Inflammatory macrophage treated with lipopolysaccharide for 4 hours (primary cell): Measurements from ENCODE around the gene PHLDA3.

Experiments
- DNase-seq: peaks from one replicate; pipeline ENCODE4 v3.0.0-alpha.2; 2020

PHLDA3 gene

DNA sequence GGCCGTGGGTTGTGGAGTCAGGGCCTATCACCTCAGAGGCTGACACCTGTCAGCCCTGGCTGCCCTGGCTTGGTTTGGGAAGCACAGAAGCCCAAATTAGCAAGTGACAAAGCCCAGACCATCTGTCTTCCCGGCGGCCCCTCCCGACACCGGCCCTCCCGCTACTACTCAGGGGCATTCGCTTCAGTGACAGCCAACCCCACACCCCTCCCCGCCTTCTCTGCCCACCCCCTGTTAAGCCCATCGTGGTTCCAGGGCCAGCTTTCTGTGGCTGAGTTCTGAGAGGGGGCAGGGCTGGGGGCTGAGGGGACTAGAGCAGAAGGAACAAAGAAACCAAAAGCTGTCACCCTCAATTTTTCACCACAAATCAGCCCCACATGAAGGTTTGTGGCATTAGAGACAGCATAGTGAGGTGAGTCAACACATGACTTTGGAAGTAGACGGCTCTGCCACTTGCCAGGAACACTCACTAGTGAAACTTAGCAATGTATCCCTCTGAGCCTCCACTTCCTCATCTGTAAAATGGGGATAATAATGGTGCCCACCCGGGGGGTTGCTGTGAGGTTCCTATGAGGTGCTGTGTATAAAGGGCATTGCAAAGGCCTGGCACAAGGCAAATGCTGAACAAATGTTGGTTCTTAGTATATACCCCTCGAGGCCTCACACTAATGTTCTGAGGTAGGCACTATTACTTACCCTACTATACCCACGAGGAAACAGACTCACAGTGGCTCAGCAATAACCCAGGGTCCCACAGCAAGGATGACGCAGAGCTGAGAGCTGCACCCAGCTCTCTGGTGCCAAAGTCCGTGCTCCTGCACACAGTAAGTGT lies 42.3 kb downstream of the PHLDA3 start:
- DNase-seq = no peak

DNA sequence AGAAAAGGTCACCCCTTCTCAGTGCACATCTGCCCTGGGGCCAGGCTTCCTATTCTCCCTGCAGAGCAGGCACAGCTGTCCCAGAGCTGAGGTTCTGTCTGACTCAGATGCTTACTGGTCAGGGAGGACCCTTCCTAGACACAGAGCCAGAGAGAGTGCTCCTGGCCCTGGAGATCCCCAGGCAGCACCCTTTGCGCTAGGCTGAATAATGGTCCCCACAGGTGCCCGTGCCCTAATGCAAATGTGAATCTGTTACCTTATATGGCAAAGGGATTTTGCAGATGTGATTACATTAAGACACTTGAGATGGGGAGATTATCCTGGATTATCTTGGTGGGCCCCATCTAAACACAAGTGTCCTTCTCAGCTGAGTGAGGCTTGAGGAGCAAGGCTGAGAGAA lies 44.8 kb downstream of the PHLDA3 start:
- DNase-seq = no peak

DNA sequence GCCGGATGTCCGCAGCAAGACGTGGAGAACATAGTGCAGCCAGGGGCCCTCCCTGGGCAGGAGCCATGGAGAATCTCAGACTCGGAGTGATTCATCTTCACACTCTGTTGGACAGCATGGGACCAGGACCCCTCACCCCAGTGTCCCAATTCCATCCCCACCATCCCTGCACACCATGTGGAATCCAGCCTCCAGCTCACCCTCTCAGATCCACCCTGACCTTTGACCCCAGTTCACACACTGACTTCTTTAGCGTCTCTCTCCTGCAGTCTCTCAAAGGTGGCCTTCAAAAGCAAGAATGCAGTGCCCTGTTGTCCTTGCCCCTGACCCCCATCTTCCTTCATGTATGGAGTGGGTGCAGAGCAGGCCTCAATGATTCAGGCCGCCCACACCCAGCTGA lies 45.3 kb downstream of the PHLDA3 start:
- DNase-seq = no peak

DNA sequence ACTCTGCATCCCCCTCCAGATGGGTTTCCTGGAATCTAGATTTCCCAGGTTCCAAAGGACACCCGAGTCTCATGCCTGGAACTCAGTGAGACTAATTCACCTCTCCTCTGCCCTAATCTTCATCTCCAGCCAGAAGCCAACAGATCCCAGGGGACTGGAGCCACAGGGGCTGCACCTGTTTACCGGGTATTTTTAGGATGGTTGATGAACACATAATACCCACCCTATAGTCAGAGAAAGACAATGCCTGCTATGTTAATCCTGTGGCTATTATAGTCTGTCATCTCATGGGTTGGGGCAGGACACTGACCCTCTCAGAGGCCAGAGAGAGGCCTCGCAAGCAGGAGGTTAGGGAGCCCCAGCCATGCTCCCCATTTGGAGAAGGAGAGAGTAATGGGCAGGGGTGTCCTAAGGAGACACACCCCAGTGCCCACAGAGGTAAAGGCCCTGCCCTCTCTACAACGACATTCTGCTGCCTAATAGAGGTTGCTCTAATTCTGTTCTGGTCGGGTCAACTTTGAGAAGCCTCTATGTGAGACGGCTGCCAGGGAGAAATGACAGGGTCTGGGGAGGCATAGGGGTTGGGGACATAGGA lies 46.5 kb downstream of the PHLDA3 start:
- DNase-seq = no peak

DNA sequence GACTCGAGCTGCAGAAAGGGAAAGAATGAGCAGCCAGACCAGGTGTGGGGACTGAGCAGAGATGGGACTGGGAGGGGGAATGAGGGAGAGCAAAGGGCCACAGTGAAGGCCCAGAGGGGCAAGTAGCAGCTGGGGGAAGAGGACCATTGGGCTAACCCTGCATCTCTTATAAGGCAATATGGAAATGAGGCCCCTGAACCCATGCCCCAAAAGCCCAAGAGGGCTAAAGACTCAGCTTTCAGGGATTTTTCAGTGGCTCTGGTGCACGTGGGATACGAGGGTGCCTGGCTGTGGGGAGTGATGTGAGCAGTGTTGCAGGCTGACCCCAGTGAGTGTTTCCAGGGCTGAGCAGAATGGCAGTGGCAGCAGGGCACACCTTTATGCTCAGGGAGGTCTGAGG lies 47.0 kb downstream of the PHLDA3 start:
- DNase-seq = no peak

DNA sequence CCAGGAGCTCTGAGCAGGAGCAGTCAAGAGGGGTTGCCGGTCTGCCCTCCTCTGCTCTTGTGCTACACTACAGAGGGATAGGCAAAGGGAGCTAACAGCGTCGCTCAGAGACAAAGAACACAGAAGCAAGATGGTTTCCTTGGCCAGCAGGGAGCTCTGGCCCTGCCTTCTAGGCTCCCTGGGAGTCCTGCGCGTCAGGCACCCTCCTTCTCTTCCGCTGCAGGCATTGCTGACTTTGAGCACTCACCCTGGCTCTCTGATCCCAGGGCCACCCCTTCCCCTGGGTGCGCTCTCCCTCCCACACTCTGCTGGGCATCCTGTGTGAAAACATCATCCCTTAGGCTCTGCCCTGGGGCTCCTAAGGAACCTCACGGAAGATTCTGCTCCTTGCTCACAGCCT lies 47.9 kb downstream of the PHLDA3 start:
- DNase-seq = no peak

DNA sequence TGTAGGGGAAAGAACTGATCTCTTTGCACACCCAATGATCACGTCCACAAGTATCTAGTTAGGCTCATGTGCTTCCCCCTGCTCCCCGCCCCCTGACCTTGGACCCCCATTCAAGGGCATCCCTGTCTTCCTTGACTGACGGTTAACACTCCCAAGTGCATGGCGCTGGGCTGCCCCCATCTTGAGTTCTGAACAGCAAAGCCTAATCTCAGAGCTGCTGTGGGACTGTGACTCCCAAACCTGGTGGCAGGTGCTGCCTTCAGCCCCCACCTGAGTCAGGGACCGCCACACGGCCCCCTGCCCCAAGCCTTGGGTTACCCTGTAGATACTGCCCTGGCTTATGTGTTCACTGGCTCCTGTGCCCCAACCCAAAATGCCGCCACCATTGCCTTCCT lies 48.4 kb downstream of the PHLDA3 start:
- no peak for DNase-seq

DNA sequence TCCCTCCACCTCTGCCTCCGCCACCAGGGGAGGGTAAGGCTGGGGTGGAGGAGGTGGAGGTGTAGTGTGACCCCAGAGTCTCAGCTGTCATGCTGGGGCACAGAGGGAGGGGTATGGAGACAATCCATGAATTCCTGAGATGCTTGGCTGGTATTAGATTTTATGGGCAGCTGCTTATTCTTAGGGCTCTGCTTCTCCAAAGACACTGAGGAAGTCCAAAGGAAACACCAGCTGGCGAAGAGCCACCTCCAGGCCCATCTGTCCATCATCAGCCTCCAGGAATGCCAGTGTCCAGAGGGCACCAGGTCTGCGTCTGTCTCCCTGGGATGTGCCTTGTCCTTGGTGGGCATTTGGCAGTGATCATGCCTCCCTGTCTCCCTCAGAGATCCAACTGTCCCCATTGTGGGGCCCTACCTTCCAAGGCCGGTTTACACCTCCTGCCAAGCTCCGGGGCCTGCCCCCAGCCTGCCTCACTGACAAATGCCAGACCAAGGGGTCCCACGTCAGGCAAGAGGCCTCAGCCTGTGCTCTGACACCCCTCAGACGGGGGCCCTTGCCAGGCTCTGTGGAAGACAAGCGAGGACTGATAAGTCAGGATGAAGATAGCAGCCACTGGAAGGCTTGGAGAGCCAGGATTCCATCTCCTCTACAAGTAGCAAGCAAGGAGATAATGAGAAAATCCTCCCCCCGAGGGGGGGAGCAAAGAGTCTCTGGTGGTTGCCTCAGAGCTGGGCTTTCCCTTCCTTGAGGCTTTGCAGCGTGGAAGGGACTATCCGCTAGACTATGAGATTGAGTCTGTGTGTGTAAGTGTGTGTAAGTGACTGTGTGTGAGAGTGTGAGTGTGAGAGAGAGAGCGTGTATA lies 49.0 kb downstream of the PHLDA3 start:
- DNase-seq = no peak

DNA sequence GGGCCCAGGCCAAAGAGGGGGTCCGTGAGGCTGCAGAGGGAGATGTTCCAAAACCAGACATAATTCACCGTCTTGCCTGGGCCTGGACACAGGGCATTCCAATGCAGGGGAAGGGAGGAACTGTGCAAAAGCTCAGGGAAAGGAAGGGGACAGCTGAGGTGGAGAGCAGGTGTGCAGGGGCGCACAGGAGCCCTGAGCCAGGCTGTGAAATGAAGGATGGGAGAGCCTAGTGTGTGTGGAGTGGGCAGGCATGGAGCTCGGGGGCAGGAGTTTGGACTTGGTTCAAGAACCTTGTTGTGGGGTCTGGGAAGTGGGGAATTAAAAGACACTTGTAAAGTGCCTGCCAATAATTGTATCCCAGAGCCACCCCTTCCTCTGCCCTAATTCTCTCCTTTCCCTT lies 49.7 kb downstream of the PHLDA3 start:
- no peak for DNase-seq

DNA sequence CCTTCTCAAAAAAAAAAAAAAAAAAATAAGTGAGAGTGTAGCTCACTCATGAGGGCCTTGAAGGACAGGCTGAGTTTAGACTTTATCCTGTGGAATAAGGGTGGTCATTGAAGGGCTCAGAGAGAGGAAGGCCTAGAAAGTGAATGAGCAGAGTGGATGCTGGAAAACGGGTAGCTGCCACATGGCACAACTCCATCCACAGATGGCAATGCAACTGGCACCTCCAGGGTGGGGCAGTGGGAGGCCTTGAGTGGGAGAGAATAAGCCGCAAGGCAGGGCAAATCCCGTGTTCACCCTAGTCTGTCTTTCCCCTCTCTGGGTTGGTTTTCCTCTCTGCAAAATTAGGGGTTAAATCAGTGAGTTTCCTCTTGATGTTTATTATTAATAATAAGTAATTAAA lies 50.5 kb downstream of the PHLDA3 start:
- DNase-seq = no peak
